Measurements from ENCODE around the gene CCDC92.

Gene CCDC92

GRCh38 chr12:124018539-124018938 is 45.9 kb upstream of the CCDC92 start:
- no peak for TF ChIP-seq CTCF (IDR thresholded peaks at IDR 0.05; ENCODE audit: low read depth, low read length, missing control alignments)
- DNase-seq = no peak
- in situ Hi-C loops (cut with HindIII; ENCODE audit: low pct_ligation_motif_present, low sequenced_read_pairs) = no loop called here
- Histone ChIP-seq H3K27me3 (replicated peaks) (no peaks in the 10 kb centered on the region), H3K27ac (no peak overlapping the region), H3K36me3 (replicated peaks) (peaks cover 1% of the 10 kb centered on the region), H3K4me3 (ENCODE audit: low read depth, low read length) (no peak overlapping the region)

GRCh38 chr12:124017064-124017463 is 44.4 kb upstream of the CCDC92 start:
- in situ Hi-C loops (cut with HindIII; ENCODE audit: low pct_ligation_motif_present, low sequenced_read_pairs) = no loop called here

GRCh38 chr12:124015494-124016461 is 43.1 kb upstream of the CCDC92 start:
- H3K27me3 ChIP-seq (replicated peaks) = no peaks in the 10 kb centered on the region
- H3K4me3 ChIP-seq (ENCODE audit: low read depth, low read length) = no peak overlapping the region
- no peak for DNase-seq
- H3K36me3 ChIP-seq (replicated peaks) = peaks cover 21% of the 10 kb centered on the region
- H3K27ac ChIP-seq = no peak overlapping the region
- no peak for TF ChIP-seq CTCF (IDR thresholded peaks at IDR 0.05; ENCODE audit: low read depth, low read length, missing control alignments)
- in situ Hi-C loops (cut with HindIII; ENCODE audit: low pct_ligation_motif_present, low sequenced_read_pairs) = no loop called here

More at GRCh38 chr12:124017064-124017463, 44.4 kb upstream of the CCDC92 start:
- no peak overlapping the region for H3K4me3 ChIP-seq (ENCODE audit: low read depth, low read length)
- H3K27me3 ChIP-seq (replicated peaks) = no peaks in the 10 kb centered on the region
- peaks cover 12% of the 10 kb centered on the region for H3K36me3 ChIP-seq (replicated peaks)
- DNase-seq = no peak
- no peak overlapping the region for H3K27ac ChIP-seq
- TF ChIP-seq CTCF (IDR thresholded peaks at IDR 0.05; ENCODE audit: low read depth, low read length, missing control alignments) = no peak

GRCh38 chr12:124013073-124013472 is 40.4 kb upstream of the CCDC92 start:
- peaks cover 21% of the 10 kb centered on the region for H3K36me3 ChIP-seq (replicated peaks)
- in situ Hi-C loops (cut with HindIII; ENCODE audit: low pct_ligation_motif_present, low sequenced_read_pairs) = no loop called here
- no peaks in the 10 kb centered on the region for H3K27me3 ChIP-seq (replicated peaks)
- no peak for DNase-seq
- no peak overlapping the region for H3K4me3 ChIP-seq (ENCODE audit: low read depth, low read length)
- no peak for TF ChIP-seq CTCF (IDR thresholded peaks at IDR 0.05; ENCODE audit: low read depth, low read length, missing control alignments)
- no peak overlapping the region for H3K27ac ChIP-seq

- Histone ChIP-seq H3K4me3 (ENCODE audit: low read depth, low read length) (no peak overlapping the region), H3K36me3 (replicated peaks) (peaks cover 21% of the 10 kb centered on the region), H3K27ac (no peak overlapping the region), H3K27me3 (replicated peaks) (no peaks in the 10 kb centered on the region)
- in situ Hi-C loops (cut with HindIII; ENCODE audit: low pct_ligation_motif_present, low sequenced_read_pairs) = no loop called here
- no peak for DNase-seq
- TF ChIP-seq CTCF (IDR thresholded peaks at IDR 0.05; ENCODE audit: low read depth, low read length, missing control alignments) = no peak
Measured at GRCh38 chr12:124011435-124012115, 38.9 kb upstream of the CCDC92 start.
